ACC112 (cell line): ENCODE measurements around the gene PSG11.
"Not testable (repeated sequence)": the region's sequence is repeated elsewhere in the genome, so short reads cannot be mapped to it uniquely, and the experiment has no call there.

Source experiments
- H2AFZ ChIP-seq: fragments of 200-600 bp; sonication (generic); one replicate; pipeline ENCODE4 v1.6.0; 2017; ENCODE audit warnings: antibody characterized with exemption, low read length; ENCODE audit not compliant: unreplicated experiment
- H3K27ac ChIP-seq: fragments of 200-600 bp; sonication (generic); 2 replicates; pipeline ENCODE4 v1.5.1; 2014; ENCODE audit warnings: low read depth, mild to moderate bottlenecking, antibody characterized with exemption, low read length, moderate library complexity
- H3K27me3 ChIP-seq: fragments of 200-600 bp; sonication (generic); 2 replicates; pipeline ENCODE4 v1.6.1; 2014; ENCODE audit warnings: mild to moderate bottlenecking, antibody characterized with exemption, low read length, moderate library complexity, mixed read lengths; ENCODE audit not compliant: insufficient read depth
- H3K36me3 ChIP-seq: fragments of 200-600 bp; sonication (generic); 2 replicates; pipeline ENCODE4 v1.6.1; 2016; ENCODE audit warnings: mild to moderate bottlenecking, antibody characterized with exemption, low read length, moderate library complexity, mixed read lengths; ENCODE audit not compliant: insufficient read depth
- H3K4me1 ChIP-seq: fragments of 200-600 bp; sonication (generic); one replicate; pipeline ENCODE4 v1.6.1; 2016; ENCODE audit warnings: low read length, mixed read lengths; ENCODE audit not compliant: insufficient read depth, unreplicated experiment, control insufficient read depth
- H3K4me3 ChIP-seq: fragments of 200-600 bp; sonication (generic); 2 replicates; pipeline ENCODE4 v1.5.1; 2014; ENCODE audit warnings: mild to moderate bottlenecking, low read depth, low read length
- H3K79me2 ChIP-seq: fragments of 200-600 bp; sonication (generic); one replicate; pipeline ENCODE4 v1.6.0; 2016; ENCODE audit warnings: low read length; ENCODE audit not compliant: control insufficient read depth, unreplicated experiment, insufficient read depth

Gene PSG11

GRCh38 chr19:43026369-43026768, at the start of gene PSG11:
Gene PSG11 (minus strand): TSS chr19:43026469. CDS start chr19:43026372, 97 bp downstream.
- H3K27ac ChIP-seq, H3K4me3 ChIP-seq, H3K4me1 ChIP-seq, H3K36me3 ChIP-seq, H3K79me2 ChIP-seq, H2AFZ ChIP-seq, H3K27me3 ChIP-seq: not testable (repeated sequence)

- not testable (repeated sequence) for H3K27me3 ChIP-seq, H3K27ac ChIP-seq
Measured at GRCh38 chr19:43062418-43062817, 36.1 kb upstream of the PSG11 start.

DNA sequence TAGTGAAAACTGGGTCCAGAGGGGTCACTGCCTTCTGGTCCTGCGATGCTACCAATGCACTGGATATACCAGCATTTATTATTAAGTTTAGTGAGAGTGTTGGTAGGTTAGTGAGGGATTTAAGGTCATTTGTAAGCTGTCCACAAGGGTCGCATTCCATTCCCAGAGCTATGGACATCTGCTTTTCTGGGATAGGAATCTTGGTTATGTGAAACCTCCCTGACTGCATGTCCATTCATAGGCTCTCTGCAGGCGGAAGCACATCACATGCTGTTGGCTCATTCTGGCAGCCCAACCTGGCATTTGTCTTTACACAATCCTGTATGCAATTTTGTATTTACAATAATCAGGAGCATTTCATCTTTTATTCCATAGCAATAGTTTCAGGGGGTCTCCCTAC, 35.1 kb upstream of the PSG11 start:
- not testable (repeated sequence) for H3K27me3 ChIP-seq, H3K4me1 ChIP-seq, H3K36me3 ChIP-seq, H3K4me3 ChIP-seq, H3K27ac ChIP-seq, H2AFZ ChIP-seq, H3K79me2 ChIP-seq

More at GRCh38 chr19:43062418-43062817, 36.1 kb upstream of the PSG11 start:
- H2AFZ ChIP-seq, H3K36me3 ChIP-seq, H3K79me2 ChIP-seq, H3K4me3 ChIP-seq, H3K4me1 ChIP-seq: not testable (repeated sequence)

DNA sequence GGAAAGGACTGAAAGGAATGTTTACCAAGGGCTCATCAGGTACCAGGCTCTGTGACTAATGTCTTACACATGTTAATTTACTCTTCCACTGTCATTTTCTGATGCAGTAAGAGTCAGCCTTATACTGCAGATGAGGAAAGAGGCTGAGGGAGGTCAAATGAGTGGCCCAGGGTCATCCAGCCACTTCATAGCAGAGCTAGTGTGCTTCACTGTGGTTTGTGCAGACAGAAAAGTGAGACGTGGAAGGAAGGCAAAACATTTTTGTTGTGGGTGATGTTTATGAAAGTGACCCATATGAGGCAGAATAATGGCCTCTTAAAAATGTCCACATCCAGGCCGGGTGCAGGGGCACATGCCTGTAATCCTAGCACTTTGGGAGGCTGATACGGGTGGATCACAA, 34.0 kb upstream of the PSG11 start:
- H3K27me3 ChIP-seq, H3K4me3 ChIP-seq, H3K27ac ChIP-seq, H3K79me2 ChIP-seq, H3K4me1 ChIP-seq, H2AFZ ChIP-seq, H3K36me3 ChIP-seq: not testable (repeated sequence)

DNA sequence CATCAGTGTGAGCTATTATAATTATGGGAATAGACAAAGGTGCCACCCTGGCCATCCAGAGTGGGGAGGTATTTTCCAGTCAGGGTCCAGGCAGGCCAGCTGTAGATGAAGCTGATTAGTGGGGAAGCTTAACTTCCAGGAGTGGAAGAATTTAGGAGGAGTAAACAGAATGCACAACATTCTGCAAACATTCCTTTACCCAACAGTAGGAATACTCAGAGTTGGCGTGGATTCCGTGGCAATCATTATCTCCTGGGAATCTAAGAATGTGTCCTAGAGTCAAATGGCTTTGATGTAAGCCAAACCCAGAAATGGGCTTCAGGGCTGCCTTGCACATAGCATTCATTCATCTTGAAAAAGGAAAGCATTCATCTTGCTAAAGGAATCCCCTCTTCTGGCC, 33.2 kb upstream of the PSG11 start:
- H3K4me3 ChIP-seq, H3K27me3 ChIP-seq, H3K27ac ChIP-seq, H3K36me3 ChIP-seq, H3K4me1 ChIP-seq, H2AFZ ChIP-seq, H3K79me2 ChIP-seq: not testable (repeated sequence)

- H3K36me3 ChIP-seq, H3K27ac ChIP-seq, H3K79me2 ChIP-seq, H3K4me1 ChIP-seq, H3K4me3 ChIP-seq, H2AFZ ChIP-seq, H3K27me3 ChIP-seq: not testable (repeated sequence)
Measured at GRCh38 chr19:43058440-43058839, 32.2 kb upstream of the PSG11 start.

GRCh38 chr19:43047966-43048365, 21.7 kb upstream of the PSG11 start:
- H3K27ac ChIP-seq, H3K27me3 ChIP-seq, H2AFZ ChIP-seq, H3K79me2 ChIP-seq, H3K4me1 ChIP-seq, H3K4me3 ChIP-seq, H3K36me3 ChIP-seq: not testable (repeated sequence)

GRCh38 chr19:43046578-43046977, 20.3 kb upstream of the PSG11 start:
- not testable (repeated sequence) for H3K79me2 ChIP-seq, H3K36me3 ChIP-seq, H3K27me3 ChIP-seq, H3K27ac ChIP-seq, H2AFZ ChIP-seq, H3K4me1 ChIP-seq, H3K4me3 ChIP-seq

DNA sequence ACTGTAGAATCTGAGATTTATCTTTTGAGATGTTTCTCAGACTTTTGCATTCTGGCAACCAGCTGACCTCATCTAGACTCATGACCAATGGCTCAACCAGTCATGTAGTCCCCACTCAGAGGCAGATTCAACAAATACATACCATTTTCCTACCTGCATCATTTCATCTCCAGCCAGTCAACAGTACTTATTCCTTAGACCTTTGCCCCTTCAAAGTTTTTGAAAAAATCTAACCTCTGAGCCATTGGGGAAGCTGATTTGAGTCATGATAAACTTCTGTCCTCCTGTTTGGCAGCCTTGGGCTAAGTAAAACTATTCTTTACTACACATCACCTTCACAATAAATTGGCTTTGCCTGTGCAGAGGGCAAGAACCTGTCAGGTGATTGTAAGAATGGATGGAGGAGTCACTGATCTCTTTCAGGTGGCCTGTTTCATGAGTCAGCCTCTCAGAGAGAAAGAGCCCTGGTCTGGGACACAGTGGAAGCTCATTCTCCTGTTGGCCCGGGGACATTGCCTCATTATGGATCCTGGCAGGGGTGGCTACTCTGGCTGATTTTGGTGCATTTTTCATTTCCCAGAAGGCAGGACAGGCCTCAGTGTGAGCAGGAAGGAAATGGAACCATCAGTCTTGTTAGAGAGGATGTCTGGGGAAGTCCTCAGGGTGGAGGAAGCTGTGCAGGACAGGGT, 17.4 kb upstream of the PSG11 start:
- not testable (repeated sequence) for H3K4me1 ChIP-seq, H3K4me3 ChIP-seq, H3K27me3 ChIP-seq, H3K36me3 ChIP-seq, H2AFZ ChIP-seq, H3K79me2 ChIP-seq, H3K27ac ChIP-seq

GRCh38 chr19:43031645-43032044, 5.4 kb upstream of the PSG11 start:
- H3K27ac ChIP-seq, H2AFZ ChIP-seq, H3K4me3 ChIP-seq: not testable (repeated sequence)

GRCh38 chr19:43028866-43029265, 2.6 kb upstream of the PSG11 start:
- H2AFZ ChIP-seq = no peak overlapping the region
- no peak overlapping the region for H3K27ac ChIP-seq
- H3K4me3 ChIP-seq = no peak overlapping the region

More at GRCh38 chr19:43031645-43032044, 5.4 kb upstream of the PSG11 start:
- H3K27me3 ChIP-seq, H3K79me2 ChIP-seq, H3K36me3 ChIP-seq, H3K4me1 ChIP-seq: not testable (repeated sequence)

More at GRCh38 chr19:43028866-43029265, 2.6 kb upstream of the PSG11 start:
- Histone ChIP-seq H3K4me1 (no peaks in the 10 kb centered on the region), H3K27me3 (no peaks in the 10 kb centered on the region), H3K36me3 (no peaks in the 10 kb centered on the region), H3K79me2 (no peaks in the 10 kb centered on the region)
